ENCODE data around the gene GTPBP2. TPM values are rescaled to one million over a fixed set of nuclear protein-coding genes. Genes with fewer than 3 reads are reported as not detected.

Gene GTPBP2
- total and polyA plus RNA-seq, 10 of the 15 experiments (the other 5 are each of a cell fraction or from before 2014, with no cell fraction given) = 5.9 to 63.4 (median 39.8) TPM

- TF ChIP-seq MYC (IDR thresholded peaks at IDR 0.05; ENCODE audit: insufficient read depth, insufficient read length, insufficient replicate concordance, low read length, severe bottlenecking) (peak; percentile 57), MEF2B (IDR thresholded peaks at IDR 0.05; ENCODE audit: partially characterized antibody, poor library complexity, severe bottlenecking) (peak; percentile 82), EGR1 (IDR thresholded peaks at IDR 0.05; ENCODE audit: borderline replicate concordance in 1 of 2, low read depth in 2 of 2, low read length in 2 of 2) (peak in 1 of 2 experiments; percentile 21; a peak in 1 of 3 replicates), IRF4 (IDR thresholded peaks at IDR 0.05; ENCODE audit: low read depth, low read length) (no peak; the same call in 1 of the 2 replicates), SPI1 (IDR thresholded peaks at IDR 0.05; ENCODE audit: borderline replicate concordance, insufficient read depth, low read depth, low read length) (peak; percentile 12; the same call in 1 of the 2 replicates), GATAD2B (conservative IDR thresholded peaks at IDR 0.05; ENCODE audit: low read depth) (0 out of 2 replicates have a peak, but pooled peaks have one; percentile 39), CREB1 (IDR thresholded peaks at IDR 0.05; ENCODE audit: low read depth) (peak; percentile 57; the same call in 1 of the 2 replicates), MTA2 (IDR thresholded peaks at IDR 0.05; ENCODE audit: low read depth) (no peak), MAX (IDR thresholded peaks at IDR 0.05; ENCODE audit: low read depth, low read length) (peak; percentile 70; the same call in 1 of the 2 replicates), SMAD1 (IDR thresholded peaks at IDR 0.05; ENCODE audit: low read depth, partially characterized antibody) (peak; percentile 97), POLR2AphosphoS5 (IDR thresholded peaks at IDR 0.05; ENCODE audit: low read length) (peak; percentile 89), CEBPB (IDR thresholded peaks at IDR 0.05; ENCODE audit: borderline replicate concordance in 1 of 2, low read depth in 2 of 2, low read length in 2 of 2) (peak in 1 of 2 experiments; percentile 74; a peak in 2 of 4 replicates), FOXM1 (IDR thresholded peaks at IDR 0.05; ENCODE audit: low read depth, low read length) (no peak; the same call in 1 of the 2 replicates)
These were observed 639 bp upstream of the GTPBP2 start (continued) for GRCh38 chr6:43629505-43630300.

Data from GM12878 (cell line).